HG02571 (cell line): Measurements from ENCODE around the gene COX17.
"Not testable (repeated sequence)": the region's sequence is repeated elsewhere in the genome, so short reads cannot be mapped to it uniquely, and the experiment has no call there.

ENCODE experiments used
- ATAC-seq: cut with Tn5 transposase; IDR thresholded peaks from one replicate; pipeline ENCODE4 v1.9.1; 2021; ENCODE audit warnings: mild to moderate bottlenecking, moderate library complexity; ENCODE audit not compliant: unreplicated experiment

Gene COX17

DNA sequence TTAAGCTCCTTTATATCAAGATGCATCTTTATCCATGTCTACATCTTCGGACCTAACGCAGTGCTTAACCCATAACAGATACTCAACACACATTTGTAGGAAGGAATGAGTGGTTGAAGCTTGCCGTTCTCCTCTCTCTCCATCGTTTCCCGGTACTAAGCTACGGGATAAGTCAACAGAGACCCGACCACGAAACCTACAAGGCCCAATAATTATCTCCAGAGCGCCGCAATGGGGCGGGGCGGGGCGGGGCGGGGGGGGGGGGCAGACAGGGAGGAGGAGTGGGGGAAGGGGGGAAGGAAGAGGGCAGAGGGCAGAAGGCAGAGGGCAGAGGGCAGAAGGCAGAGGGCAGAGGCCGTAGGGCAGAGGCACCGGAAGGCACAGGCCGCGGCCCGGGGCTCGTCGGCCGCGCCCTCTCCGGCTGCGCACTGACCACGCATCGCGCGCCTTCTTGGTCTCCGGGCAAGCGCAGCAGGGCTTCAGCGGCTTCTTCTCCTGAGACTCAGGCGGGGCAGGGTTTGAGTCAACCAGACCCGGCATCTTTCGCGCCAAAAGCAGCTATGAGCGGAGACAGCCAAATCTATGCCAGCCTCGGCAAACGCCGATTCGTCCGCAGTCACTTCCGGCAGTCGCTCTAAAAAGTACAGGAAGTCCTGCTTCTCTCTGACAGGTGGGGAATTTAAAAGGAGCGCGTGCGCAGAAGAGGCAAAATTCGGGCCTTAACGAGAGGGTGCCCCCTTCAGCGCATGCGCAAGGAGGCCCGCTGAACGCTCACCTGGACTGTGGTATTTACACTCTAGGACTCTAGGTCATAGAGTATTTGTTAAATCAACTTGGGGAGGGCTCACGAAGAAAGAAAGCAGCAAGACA, at the start of gene COX17:
Gene COX17, minus strand, starts transcription at position 636 of the 870 bp plus-strand sequence. Its CDS starts 96 bp downstream, at position 540.
- ATAC-seq, result peak; percentile 86

DNA sequence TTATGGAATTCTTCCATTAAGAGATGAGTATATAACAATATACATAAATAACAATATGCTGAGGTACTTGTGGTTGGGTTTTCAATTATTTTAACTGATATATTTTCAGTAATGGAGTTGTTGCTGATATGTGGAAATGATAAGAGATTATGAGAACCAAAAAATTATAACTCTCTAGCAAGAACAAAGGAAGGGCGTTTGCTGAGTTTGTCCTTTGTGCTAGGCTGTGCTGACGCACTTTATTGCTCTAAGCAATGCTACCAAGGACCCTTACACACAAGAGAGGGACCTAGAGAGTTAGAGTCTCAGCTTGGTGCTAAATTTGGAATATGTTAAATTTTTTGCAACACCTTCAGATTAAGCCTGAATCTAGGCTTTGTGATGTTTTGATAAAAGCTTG, 49.7 kb upstream of the COX17 start:
- ATAC-seq, result no peak

GRCh38 chr3:119723022-119723421, 45.8 kb upstream of the COX17 start:
- no peak for ATAC-seq

- ATAC-seq, result no peak
These were observed 40.3 kb upstream of the COX17 start for GRCh38 chr3:119717520-119717919.

GRCh38 chr3:119716998-119717397, 39.8 kb upstream of the COX17 start:
- no peak for ATAC-seq

DNA sequence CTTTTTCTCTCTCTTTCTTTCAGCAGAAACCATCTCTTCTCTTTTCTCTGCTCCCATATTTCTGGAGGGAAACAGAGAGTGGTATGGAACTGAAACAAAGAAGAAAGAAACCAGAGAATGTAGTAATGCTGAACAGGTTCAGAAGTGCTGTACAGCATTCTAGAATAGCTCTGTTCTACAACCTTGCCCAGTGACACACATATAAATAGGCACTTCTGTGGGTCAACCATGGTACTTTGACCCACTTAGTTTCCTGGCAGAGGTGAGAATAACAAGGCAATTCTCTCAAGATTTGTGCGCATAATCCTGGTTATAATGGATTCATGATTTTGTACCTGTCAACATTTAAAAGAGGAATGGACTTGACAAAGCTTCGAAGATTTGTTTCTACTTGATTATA, 37.9 kb upstream of the COX17 start:
- ATAC-seq, result no peak

GRCh38 chr3:119703820-119704531, 26.8 kb upstream of the COX17 start:
- ATAC-seq, result no peak

DNA sequence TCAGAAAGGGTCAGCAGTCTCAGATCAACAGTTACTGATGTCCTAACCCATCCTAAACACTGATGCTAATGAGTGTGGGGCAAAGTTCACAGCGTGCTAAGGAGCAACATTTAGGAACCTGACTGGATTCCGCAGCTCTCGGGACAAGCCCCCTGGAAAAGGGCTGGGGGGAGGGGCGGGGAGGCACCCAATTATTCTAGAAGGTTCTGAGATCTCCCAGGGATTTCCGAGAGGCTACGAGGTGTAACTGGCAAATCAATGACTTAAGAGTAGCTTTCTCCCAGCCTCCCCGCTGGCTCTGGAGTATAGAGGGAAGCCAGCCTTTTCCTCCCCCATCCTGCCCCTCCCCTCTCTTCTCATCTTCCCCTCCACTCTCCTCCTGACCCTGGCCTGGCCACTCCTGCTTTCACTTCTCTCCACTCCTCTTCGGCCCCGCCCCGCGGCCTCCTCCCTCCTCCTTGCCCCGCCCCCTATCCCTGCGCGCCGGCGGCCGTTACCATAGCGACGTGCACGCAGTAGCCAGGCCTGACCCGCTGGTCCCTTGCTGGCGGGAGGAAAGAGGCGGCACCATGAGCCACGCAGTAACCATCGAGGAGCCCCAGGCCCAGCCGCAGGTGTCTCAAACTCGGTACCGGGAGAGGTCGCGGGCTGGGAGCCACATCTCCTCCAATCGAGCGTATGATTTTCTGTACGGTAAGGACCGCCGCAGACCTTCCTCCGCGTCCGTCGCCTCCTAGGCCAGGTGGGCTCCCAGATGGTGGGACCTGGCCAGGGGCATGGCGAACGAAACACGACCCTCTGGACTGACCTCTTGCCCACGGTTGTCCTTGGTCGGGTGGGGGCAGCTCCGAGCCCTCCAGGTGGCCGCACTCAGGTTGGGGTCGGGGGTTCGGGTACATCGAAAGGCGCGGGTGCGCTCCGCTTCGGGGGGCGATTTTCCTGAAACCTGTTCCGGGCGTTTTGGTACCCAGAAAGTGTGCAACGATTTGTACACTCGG, 25.6 kb upstream of the COX17 start, which contains the start of gene CFAP91:
Gene CFAP91, plus strand, starts transcription at position 493 of the 998 bp plus-strand sequence. Its CDS starts 77 bp downstream, at position 570.
- ATAC-seq, result peak; percentile 88

- ATAC-seq, result no peak
These were observed 23.9 kb upstream of the COX17 start for GRCh38 chr3:119700920-119701734.

GRCh38 chr3:119700269-119700919, 23.2 kb upstream of the COX17 start:
- ATAC-seq, result no peak

DNA sequence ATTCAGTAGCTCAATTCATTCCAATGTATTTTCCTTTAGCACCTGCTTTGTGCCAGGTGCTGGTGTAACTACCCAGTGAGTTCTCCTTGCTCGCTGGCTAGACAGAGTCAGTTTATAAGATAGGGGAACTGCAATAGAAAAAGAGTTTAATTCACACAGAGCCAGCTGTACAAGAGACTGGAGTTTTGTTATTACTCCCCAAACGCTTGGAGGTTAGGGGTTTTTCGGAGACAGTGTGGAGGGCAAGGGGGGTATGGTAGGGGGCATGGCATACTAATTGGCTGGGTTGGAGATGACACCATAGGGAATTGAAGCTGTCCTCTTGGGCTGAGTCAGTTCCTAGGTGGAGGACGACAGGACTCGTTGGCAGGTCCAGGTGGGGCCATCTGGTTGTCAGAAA, 20.2 kb upstream of the COX17 start:
- ATAC-seq, result peak; percentile 47

GRCh38 chr3:119695480-119695879, 18.3 kb upstream of the COX17 start:
- ATAC-seq, result no peak

GRCh38 chr3:119690043-119690656, 12.9 kb upstream of the COX17 start:
- ATAC-seq, result no peak

DNA sequence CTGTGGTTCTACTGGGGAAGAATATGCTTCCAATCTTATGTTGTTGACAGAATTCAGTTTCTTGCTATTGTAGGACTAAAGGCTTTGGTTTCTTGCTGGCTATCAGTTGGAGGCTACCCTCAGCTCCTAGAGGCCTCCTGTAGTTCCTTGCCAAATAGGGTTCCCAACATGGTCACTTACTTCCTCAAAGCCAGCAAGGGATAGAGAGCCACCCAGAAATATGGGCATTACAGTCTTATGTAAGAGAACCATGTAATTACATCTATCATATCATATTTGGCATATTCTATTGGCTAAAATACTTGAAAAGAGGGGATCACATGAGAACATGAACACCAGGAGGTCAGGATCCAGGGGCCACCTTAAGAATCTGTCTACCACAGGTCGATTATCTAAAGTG, 6.2 kb upstream of the COX17 start:
- no peak for ATAC-seq

GRCh38 chr3:119681279-119681678, 4.1 kb upstream of the COX17 start:
- ATAC-seq, result no peak

DNA sequence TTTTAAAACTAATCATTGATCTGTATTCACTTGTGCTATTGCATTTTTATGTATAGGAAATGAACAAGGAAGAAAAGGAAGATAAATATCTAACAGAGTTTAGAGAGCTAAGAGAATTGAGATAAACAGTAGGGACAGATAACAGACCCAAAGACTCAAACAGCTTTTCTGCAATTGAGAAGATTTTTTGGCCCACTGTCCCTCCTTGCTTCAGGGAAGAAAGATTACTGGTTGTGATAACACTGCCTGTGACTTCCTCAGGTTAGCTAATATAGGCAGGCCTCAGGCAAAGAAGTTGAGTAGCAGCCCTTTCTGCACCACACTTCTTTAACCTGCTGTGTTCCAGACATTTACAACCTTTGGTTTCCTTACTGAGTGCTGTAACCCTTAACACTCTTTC, 2.7 kb upstream of the COX17 start:
- ATAC-seq, result no peak

- ATAC-seq, result not testable (repeated sequence)
These were observed 1.0 kb upstream of the COX17 start for GRCh38 chr3:119678209-119678608.

DNA sequence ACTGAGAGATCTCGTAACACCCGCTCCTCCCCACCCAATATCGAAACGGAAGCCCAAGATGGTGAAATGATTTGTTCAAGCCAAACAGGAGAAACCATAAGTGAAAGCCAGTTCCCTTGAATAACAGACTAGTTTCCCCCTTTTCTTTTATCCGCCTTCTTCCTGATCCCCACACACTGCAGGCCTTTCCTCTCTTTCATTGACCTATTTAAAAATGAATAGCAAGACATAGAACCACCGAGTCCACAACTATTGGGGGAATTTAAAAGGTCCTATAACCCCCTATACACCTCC, 382 bp upstream of the COX17 start:
- no peak for ATAC-seq

DNA sequence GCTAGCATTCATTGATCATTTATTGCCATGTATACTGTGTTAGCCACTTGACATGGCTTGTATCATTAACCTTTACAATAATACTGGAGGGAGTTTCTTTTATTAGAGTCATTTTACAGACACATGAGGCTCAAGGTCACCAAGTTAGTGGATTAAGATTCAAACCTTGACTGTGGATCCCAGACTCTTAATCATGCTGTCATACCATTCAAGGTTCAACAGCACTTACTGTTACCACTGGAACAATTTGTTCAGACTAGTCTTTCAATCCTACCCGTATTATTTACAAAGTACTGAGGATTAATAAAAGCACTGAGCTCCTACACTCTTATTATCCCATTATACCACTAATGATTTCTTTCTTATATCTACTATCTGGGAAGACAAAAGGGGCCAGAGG, 1.2 kb downstream of the COX17 start:
- ATAC-seq, result no peak
